K562 (cell line): ENCODE results near the gene TBX19. TPM values are rescaled to one million over a fixed set of nuclear protein-coding genes. Genes with fewer than 3 reads are reported as not detected.

ENCODE experiments used
- ATAC-seq: fragments of 200-7000 bp; cut with Tn5 transposase; 3 replicates; pipeline ENCODE4 v1.9.1; 2020; ENCODE audit warnings: moderate library complexity
- BruUV-seq: library from RNA; stranded (reverse); fragments of 400-500 nt; replicated peaks from 2 replicates; lab custom pipeline; 2021; lab: Mats Ljungman, UMichigan
- CTCF ChIA-PET: fragments of 300-600 bp; formaldehyde crosslinking; extraction: SDS; loops from one replicate; lab custom pipeline; 2021; ENCODE audit warnings: low intra/inter-chr PET ratio; lab: Yijun Ruan, JAX
- POLR2A ChIA-PET: fragments of 300-600, 350-650 bp; sonication (Branson Sonifier 250); formaldehyde crosslinking; extraction: SDS; loops from one replicate; lab custom pipeline; 2021; ENCODE audit warnings: antibody characterized with exemption, inconsistent platforms; lab: Yijun Ruan, JAX
- DNase-seq, 4 experiments: peaks; one replicate each; pipeline versions ENCODE4 v3.0.0 to v3.0.0-alpha.2; 2011 to 2018; ENCODE audit warnings: low spot score in 3 of 4, mixed read lengths in 3 of 4; ENCODE audit errors: extremely low read depth in 1 of 4
- FAIRE-seq: peaks from 2 replicates; lab custom pipeline; 2011; peaks lifted over from hg19 to GRCh38; lab: Jason Lieb, UNC
- H2AFZ ChIP-seq: 2 replicates; pipeline ENCODE4 v1.6.0; 2011; ENCODE audit warnings: low read depth, low read length, control low read depth, inconsistent platforms
- H3K27ac ChIP-seq: fragments of 200-600 bp; 3 replicates; pipeline ENCODE4 v1.8.0; 2011; ENCODE audit warnings: low read depth, mild to moderate bottlenecking, control low read depth, inconsistent platforms, low read length, moderate library complexity, mixed read lengths; ENCODE audit errors: extremely low read depth
- H3K27me3 ChIP-seq, 2 experiments: fragments of 300-600 bp in 1 of 2; 2 replicates in 1 of 2; 3 replicates in 1 of 2; pipeline versions ENCODE4 v1.6.0 to v1.8.0; 2011; ENCODE audit warnings: inconsistent platforms in 2 of 2, low read length in 2 of 2, mild to moderate bottlenecking in 1 of 2, mixed read lengths in 1 of 2, moderate library complexity in 1 of 2; ENCODE audit not compliant: control insufficient read depth in 2 of 2, insufficient read depth in 2 of 2
- H3K36me3 ChIP-seq: fragments of 300-600 bp; 3 replicates; pipeline ENCODE4 v1.8.0; 2011; ENCODE audit warnings: mild to moderate bottlenecking, low read length, inconsistent platforms; ENCODE audit not compliant: control insufficient read depth, insufficient read depth
- H3K4me1 ChIP-seq, 2 experiments: fragments of 200-600 bp in 1 of 2; replicated peaks in 1 of 2; 2 replicates in 1 of 2; 3 replicates in 1 of 2; pipeline versions ENCODE4 v1.5.1 to v1.8.0; 2011; ENCODE audit warnings: inconsistent platforms in 2 of 2, low read length in 2 of 2, mild to moderate bottlenecking in 1 of 2, mixed read lengths in 1 of 2, moderate library complexity in 1 of 2; ENCODE audit not compliant: control insufficient read depth in 2 of 2, insufficient read depth in 2 of 2
- H3K4me2 ChIP-seq: 2 replicates; pipeline ENCODE4 v1.6.1; 2011; ENCODE audit warnings: low read length, control low read depth, inconsistent platforms, mixed read lengths; ENCODE audit not compliant: insufficient read depth
- H3K4me3 ChIP-seq: fragments of 200-600 bp; sonication (generic), shearing (Covaris generic); 2 replicates; pipeline ENCODE4 v1.5.1; 2016; ENCODE audit warnings: control low read depth, inconsistent platforms
- H3K79me2 ChIP-seq: fragments of 200-600 bp; 3 replicates; pipeline ENCODE4 v1.8.0; 2011; ENCODE audit warnings: low read length, inconsistent platforms; ENCODE audit not compliant: control insufficient read depth, insufficient read depth
- H3K9ac ChIP-seq, 2 experiments: 2 replicates each; pipeline versions ENCODE4 v1.6.0 to v1.6.1; 2011; ENCODE audit warnings: low read depth in 2 of 2, low read length in 2 of 2, control low read depth in 1 of 2, inconsistent platforms in 1 of 2, mild to moderate bottlenecking in 1 of 2, mixed read lengths in 1 of 2; ENCODE audit not compliant: insufficient read depth in 1 of 2
- H3K9me1 ChIP-seq: one replicate; pipeline ENCODE4 v1.6.0; 2011; ENCODE audit warnings: inconsistent platforms, mild to moderate bottlenecking, low read length, moderate library complexity; ENCODE audit not compliant: control insufficient read depth, insufficient read depth
- H3K9me3 ChIP-seq: replicated peaks from 2 replicates; pipeline ENCODE4 v1.5.1; 2011; ENCODE audit warnings: low read depth, low read length, inconsistent platforms; ENCODE audit not compliant: control insufficient read depth, insufficient read depth
- H4K20me1 ChIP-seq: replicated peaks from 2 replicates; pipeline ENCODE4 v1.6.1; 2011; ENCODE audit warnings: low read length, inconsistent platforms, mixed read lengths; ENCODE audit not compliant: control insufficient read depth, insufficient read depth
- BDP1 ChIP-seq: IDR thresholded peaks from 3 replicates; pipeline ENCODE4 v1.6.1; 2011; ENCODE audit not compliant: insufficient read length, insufficient read depth
- EP400 ChIP-seq: fragments of 450-650 bp; IDR thresholded peaks from 2 replicates; pipeline ENCODE4 v1.6.1; 2017; ENCODE audit warnings: antibody characterized with exemption, mild to moderate bottlenecking, moderate library complexity
- GABPB2 ChIP-seq: fragments of 250-450 bp; sonication (Bioruptor Pico); conservative IDR thresholded peaks from 2 replicates; pipeline ENCODE4 v1.5.1; 2021; ENCODE audit warnings: mild to moderate bottlenecking
- PBX2 ChIP-seq, 2 experiments: IDR thresholded peaks in 1 of 2; conservative IDR thresholded peaks in 1 of 2; 2 replicates each; pipeline ENCODE4 v1.6.1; 2016; ENCODE audit warnings: low read depth in 2 of 2, mild to moderate bottlenecking in 1 of 2, missing compliant biosample characterization in 1 of 2, missing genetic modification characterization in 1 of 2, moderate library complexity in 1 of 2
- TCF3 ChIP-seq: sonication (generic); formaldehyde crosslinking; IDR thresholded peaks from 2 replicates; pipeline ENCODE4 v1.4.0; 2020; ENCODE audit warnings: mild to moderate bottlenecking, missing genetic modification reagents
- ZNF146 ChIP-seq: IDR thresholded peaks from one replicate; pipeline ENCODE4 v1.6.1; 2018; ENCODE audit warnings: missing compliant biosample characterization; ENCODE audit not compliant: unreplicated experiment
- WGBS: fragments of 100-300 bp; shearing (Covaris generic); methylation state at CpG from one replicate; pipeline ENCODE4 v1.1.6; 2016; ENCODE audit warnings: low coverage, mixed read lengths; ENCODE audit not compliant: insufficient coverage; ENCODE audit errors: missing lambda C conversion rate; 5-methylcytosine and 5-hydroxymethylcytosine counted together
- in situ Hi-C: fragments of 300-500 bp; cut with MboI; formaldehyde crosslinking; loops from 4 replicates; pipeline ENCODE4 v1.15.0; 2018; ENCODE audit warnings: inconsistent platforms, mixed read lengths
- intact Hi-C: fragments of 100-400 bp; cut with micrococcal nuclease; formaldehyde crosslinking; loops from 2 replicates; pipeline ENCODE4 v1.14.2; 2022
- polyA plus RNA-seq, 8 experiments: library from polyadenylated mRNA; depleted of rRNA in 4 of 8; stranded (reverse) in 5 of 8; unstranded in 3 of 8; fragments of >200 nt; fragmentation: Nextera tagmentation in 2 of 8; fragmentation: Illumina TruSeq in 1 of 8; extraction: Ambion mirVana in 2 of 8; extraction: Trizol in 1 of 8; gene quantifications; 2 replicates each; pipeline versions ENCODE4 v1.2.1 to v1.2.3, GENCODE V29; 2011 to 2014; ENCODE audit warnings: inconsistent platforms in 1 of 8, missing spikeins in 1 of 8
- total RNA-seq, 7 experiments: library from RNA; depleted of rRNA in 6 of 7; stranded (reverse); fragments of >200 nt in 6 of 7; fragmentation: Illumina TruSeq in 2 of 7; extraction: Trizol in 2 of 7; gene quantifications; 2 replicates each; pipeline versions ENCODE4 v1.2.1 to v1.2.3, GENCODE V29; 2011 to 2021; ENCODE audit warnings: low replicate concordance in 1 of 7

Gene TBX19
- total and polyA plus RNA-seq, 9 of the 15 experiments (the other 6 are each of a cell fraction or from before 2014, with no cell fraction given) = 0.32 to 3.1 (median 0.95) TPM

- FAIRE-seq = no peak
- POLR2A ChIA-PET = interaction anchor here (0.6 to 2.2 kb wide), 3 partner anchors 19 to 26 kb away, joined by 3 to 8 read pairs (median 3); no protein-coding TSS in a partner anchor
- WGBS = 26% methylated on average over 2 of the region's 2 CpGs
These were observed 19.3 kb upstream of the TBX19 start for GRCh38 chr1:168261390-168261789.

More at GRCh38 chr1:168261390-168261789, 19.3 kb upstream of the TBX19 start:
- Histone ChIP-seq H3K79me2 (no peaks in the 10 kb centered on the region), H2AFZ (no peak overlapping the region), H3K27ac (no peak overlapping the region), H3K27me3 (no peaks in the 10 kb centered on the region), H3K4me1 (no peaks in the 10 kb centered on the region), H3K4me3 (no peak overlapping the region), H3K9me1 (no peaks in the 10 kb centered on the region), H3K9me3 (no peaks in the 10 kb centered on the region), H3K36me3 (no peaks in the 10 kb centered on the region; the same call in 2 of the 3 replicates), H4K20me1 (no peaks in the 10 kb centered on the region), H3K9ac (no peak overlapping the region), H3K4me2 (no peak overlapping the region)
- no peak for ATAC-seq
- no TSS peak for BruUV-seq
- TF ChIP-seq TCF3 (CRISPR knock-in tag) = no peak
- TF ChIP-seq EP400 = no peak
- TF ChIP-seq PBX2 (CRISPR knock-in tag; IDR thresholded peaks at IDR 0.05; ENCODE audit: low read depth) = no peak
- TF ChIP-seq PBX2 (tag; conservative IDR thresholded peaks at IDR 0.05; ENCODE audit: low read depth) = no peak
- TF ChIP-seq GABPB2 (CRISPR knock-in tag) = no peak
- no peak for TF ChIP-seq ZNF146
- TF ChIP-seq BDP1 = no peak
- intact Hi-C loops (no loop called here), in situ Hi-C loops (no loop called here)
- DNase-seq = no peak
- CTCF ChIA-PET = no interaction called here
